Left kidney (tissue), 8 donors: ENCODE data around the gene TLNRD1. TPM values are rescaled to one million over a fixed set of nuclear protein-coding genes. Genes with fewer than 3 reads are reported as not detected.
A peak's percentile ranks its signal among the peaks of the same experiment; 100 is the strongest.
"Not testable (repeated sequence)": the region's sequence is repeated elsewhere in the genome, so short reads cannot be mapped to it uniquely, and the experiment has no call there.

Source experiments
- DNase-seq: peaks from one replicate; pipeline ENCODE4 v3.0.0-alpha.2; 2013
- long read RNA-seq, 8 donors: transcript quantifications; one replicate each; lab custom pipeline, GENCODE V29; 2026
- polyA plus RNA-seq: library from polyadenylated mRNA; unstranded; fragments of 120-200 nt; gene quantifications from one replicate; pipeline ENCODE4 v1.2.1, GENCODE V29; 2013; ENCODE audit not compliant: insufficient read length

TLNRD1 gene
- polyA plus RNA-seq, result 6.6 TPM
- long read RNA-seq, donor 1, full-length matches to known transcripts, result 35 of 35 reads
- long read RNA-seq, donor 1, partial matches to known transcripts, result 0 of 35 reads
- long read RNA-seq, donor 1, other reads (novel, unspliced or antisense), result 0 of 35 reads
- long read RNA-seq, donor 2, full-length matches to known transcripts, result 32 of 32 reads
- long read RNA-seq, donor 2, partial matches to known transcripts, result 0 of 32 reads
- long read RNA-seq, donor 2, other reads (novel, unspliced or antisense), result 0 of 32 reads
- long read RNA-seq, donor 3, full-length matches to known transcripts, result 18 of 18 reads
- long read RNA-seq, donor 3, partial matches to known transcripts, result 0 of 18 reads
- long read RNA-seq, donor 3, other reads (novel, unspliced or antisense), result 0 of 18 reads
- long read RNA-seq, donor 4, full-length matches to known transcripts, result 2 of 2 reads
- long read RNA-seq, donor 4, partial matches to known transcripts, result 0 of 2 reads
- long read RNA-seq, donor 4, other reads (novel, unspliced or antisense), result 0 of 2 reads
- long read RNA-seq, donor 5, full-length matches to known transcripts, result 24 of 24 reads
- long read RNA-seq, donor 5, partial matches to known transcripts, result 0 of 24 reads
- long read RNA-seq, donor 5, other reads (novel, unspliced or antisense), result 0 of 24 reads
- long read RNA-seq, donor 6, full-length matches to known transcripts, result 33 of 33 reads
- long read RNA-seq, donor 6, partial matches to known transcripts, result 0 of 33 reads
- long read RNA-seq, donor 6, other reads (novel, unspliced or antisense), result 0 of 33 reads
- long read RNA-seq, donor 7, full-length matches to known transcripts, result 23 of 23 reads
- long read RNA-seq, donor 7, partial matches to known transcripts, result 0 of 23 reads
- long read RNA-seq, donor 7, other reads (novel, unspliced or antisense), result 0 of 23 reads
- long read RNA-seq, donor 8, full-length matches to known transcripts, result 5 of 5 reads
- long read RNA-seq, donor 8, partial matches to known transcripts, result 0 of 5 reads
- long read RNA-seq, donor 8, other reads (novel, unspliced or antisense), result 0 of 5 reads

GRCh38 chr15:81000624-81001151 lies at the start of gene TLNRD1:
TLNRD1 (plus strand) TSS chr15:81000923; CDS start chr15:81002272, 1,349 bp downstream.
- DNase-seq, result peak; percentile 90

- DNase-seq, result no peak
Measured at GRCh38 chr15:80951941-80952340, 48.8 kb upstream of the TLNRD1 start.

DNA sequence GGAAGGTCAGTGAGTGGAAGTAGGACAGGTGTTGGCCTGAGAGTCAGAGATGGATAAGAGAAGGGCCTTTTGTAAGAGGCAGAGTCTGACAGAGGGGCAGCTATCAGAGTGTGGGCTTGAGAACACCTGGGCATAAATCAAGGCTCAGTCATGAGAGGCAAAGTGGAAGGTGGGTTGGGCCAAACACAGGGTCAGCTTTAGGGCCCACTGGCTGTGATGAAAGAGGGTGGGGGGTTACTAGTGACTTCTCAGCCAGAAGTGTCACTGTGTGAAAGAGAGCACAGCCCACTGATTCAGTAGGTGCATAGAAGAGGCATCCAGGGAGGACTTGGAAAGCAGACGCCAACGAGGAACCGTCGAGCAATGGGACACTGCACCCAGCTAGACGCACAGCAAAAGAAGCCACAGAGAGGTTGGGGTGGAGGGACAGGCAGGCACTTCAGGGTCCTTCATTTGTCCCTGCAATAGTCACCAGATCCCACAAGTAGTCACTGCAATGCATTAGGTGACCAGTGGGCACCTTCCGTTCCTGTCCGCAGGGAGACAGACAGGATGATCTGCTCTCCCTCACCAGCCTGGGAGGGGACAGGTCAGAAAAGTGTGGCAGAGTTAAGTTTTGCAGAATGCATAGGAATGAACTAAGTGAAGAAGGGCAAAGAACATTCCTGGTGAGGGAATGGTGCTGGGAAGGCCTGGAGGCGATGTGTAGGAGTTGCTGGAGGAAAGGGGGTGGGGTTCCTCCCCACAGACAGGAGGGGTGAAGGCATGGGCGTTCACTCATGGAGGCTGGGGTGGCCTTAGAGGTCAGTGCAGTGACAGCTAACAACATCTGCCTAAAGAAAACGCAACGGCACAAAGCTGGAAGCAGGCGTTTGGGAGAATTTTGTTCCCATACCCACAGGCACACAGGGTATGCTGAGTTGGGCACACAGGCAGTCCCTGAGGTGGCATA lies 47.4 kb upstream of the TLNRD1 start:
- DNase-seq, result no peak

DNA sequence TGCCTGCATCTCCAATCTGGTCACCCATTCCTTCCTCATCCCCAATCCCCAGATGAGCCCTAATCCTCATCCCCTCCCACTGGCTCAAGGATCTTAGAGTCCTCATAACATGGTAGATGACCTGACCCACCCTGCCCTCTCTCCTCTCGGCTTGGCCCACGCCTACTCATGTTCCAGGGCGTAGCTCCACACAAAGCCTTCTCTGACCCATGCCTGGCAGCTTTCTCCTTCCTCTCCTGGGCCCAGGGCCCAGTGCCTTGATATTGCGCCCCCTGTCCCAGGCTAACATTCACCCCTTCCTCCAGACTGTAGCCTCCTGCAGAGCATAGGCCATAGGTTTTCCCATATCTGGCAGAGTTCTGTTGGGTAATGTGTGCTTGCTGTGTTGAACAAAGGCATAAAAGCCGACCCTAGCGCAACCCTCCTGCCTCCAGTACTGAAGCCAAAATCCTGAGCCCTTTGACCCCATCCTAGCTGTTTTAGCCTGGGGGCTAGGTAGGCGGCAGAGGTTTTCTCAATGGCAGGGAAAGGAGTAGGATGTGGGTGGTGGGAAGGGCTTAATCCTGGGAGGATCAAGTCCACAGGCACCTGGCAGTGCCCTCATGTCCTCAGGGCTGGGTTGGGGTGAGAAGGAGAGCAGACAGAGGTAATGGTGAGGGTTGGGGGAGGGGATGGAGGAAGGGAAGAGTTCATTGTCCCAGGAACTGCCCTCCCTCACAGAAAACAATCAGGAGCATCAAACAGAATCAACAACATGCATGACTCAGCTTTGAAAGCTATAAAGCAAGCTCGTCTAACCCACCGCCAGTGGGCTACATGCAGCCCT lies 46.6 kb upstream of the TLNRD1 start:
- no peak for DNase-seq

GRCh38 chr15:80955571-80956452 lies 44.9 kb upstream of the TLNRD1 start:
- not testable (repeated sequence) for DNase-seq

DNA sequence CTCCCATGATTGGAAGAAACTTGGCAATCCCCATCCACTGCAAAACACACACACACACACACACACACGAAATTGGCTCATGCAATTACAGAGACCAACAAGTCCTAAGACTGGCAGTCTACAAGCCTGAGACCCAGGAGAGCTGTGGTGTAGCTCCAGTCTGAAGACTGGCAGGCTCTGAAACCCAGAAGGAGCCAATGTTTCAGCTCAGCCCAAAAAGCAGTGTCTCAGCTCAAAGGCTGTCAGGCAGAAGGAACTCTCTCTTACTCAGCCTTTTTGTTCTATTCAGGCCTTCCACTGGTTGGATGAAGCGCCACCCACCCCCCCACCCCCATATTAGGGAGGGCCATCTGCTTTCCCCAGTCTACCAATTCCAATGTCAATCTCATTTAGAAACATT lies 43.2 kb upstream of the TLNRD1 start:
- DNase-seq, result no peak

- DNase-seq, result no peak
Measured at GRCh38 chr15:80957976-80958375, 42.7 kb upstream of the TLNRD1 start.

- DNase-seq, result no peak
Measured at GRCh38 chr15:80958818-80959495, 41.8 kb upstream of the TLNRD1 start.

GRCh38 chr15:80965454-80965853 lies 35.3 kb upstream of the TLNRD1 start:
- DNase-seq, result not testable (repeated sequence)

- DNase-seq, result no peak
Measured at GRCh38 chr15:80966431-80967197, 34.1 kb upstream of the TLNRD1 start.

DNA sequence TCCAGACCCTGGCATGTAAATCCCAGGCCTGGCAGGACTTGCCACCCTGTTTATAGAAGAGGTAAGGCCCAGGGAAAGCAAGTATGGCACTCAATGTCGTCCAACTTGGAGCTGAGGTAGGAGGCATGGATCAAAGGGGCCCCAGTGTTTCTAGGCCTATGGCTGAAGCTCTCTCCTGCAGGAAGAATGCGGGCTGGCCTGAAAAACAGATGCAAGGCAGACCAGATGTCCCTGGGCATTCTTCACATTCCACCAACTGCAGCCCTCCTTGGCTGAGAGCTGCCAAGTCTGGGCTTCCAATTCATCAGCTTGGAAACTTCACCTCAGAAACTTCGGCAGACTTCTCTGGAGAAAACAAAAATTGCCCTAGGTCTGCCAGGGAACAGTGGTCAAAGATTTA lies 33.3 kb upstream of the TLNRD1 start:
- DNase-seq, result no peak

DNA sequence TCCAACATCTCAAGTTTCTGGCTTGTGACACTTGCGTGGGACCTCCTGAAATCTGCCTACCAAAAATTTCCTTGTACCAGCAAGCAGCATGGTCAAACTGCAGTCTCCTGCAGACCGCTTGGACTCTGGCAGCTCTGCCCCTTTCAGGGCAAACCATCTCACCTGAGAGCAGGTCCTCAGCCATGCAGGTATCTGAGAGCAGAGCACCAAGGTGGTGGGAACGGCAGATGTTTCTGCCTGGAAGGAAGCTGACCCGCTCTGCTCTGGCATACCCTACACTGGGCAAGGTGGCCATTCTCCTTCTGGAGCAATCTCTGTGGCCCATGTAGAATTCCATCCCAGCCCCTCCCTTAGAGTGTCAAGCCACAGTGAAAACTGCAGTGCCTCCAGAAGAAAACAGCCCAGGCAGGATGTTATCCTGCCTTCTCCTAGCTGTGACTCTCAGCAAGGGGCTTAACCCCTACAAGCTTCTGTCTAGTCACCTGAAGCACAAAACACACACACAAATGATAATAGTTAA lies 32.7 kb upstream of the TLNRD1 start:
- DNase-seq, result no peak

- no peak for DNase-seq
Measured at GRCh38 chr15:80969316-80969715, 31.4 kb upstream of the TLNRD1 start.

- DNase-seq, result peak; percentile 63
Measured at GRCh38 chr15:80970018-80970657, 30.6 kb upstream of the TLNRD1 start.

- DNase-seq, result no peak
Measured at GRCh38 chr15:80970658-80971057, 30.1 kb upstream of the TLNRD1 start.

DNA sequence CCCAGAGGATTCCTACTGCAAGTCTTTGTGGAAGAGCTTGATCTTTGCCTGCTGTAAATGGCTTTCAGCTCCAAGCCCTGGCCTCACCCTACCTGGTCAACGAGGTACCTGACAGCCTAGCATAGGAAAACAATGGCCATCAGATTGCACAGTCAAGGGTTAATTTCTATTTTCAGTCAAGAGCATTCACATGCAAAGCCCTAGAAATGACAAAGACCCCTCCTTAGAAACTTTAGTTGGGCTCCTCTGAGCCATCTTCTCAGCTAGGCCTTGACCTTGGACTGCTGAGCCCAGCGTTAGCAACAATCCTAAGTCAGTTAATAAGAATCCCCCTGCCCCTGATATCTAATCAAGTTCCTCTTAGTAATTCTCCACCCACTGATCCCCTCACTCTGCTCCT lies 29.6 kb upstream of the TLNRD1 start:
- DNase-seq, result no peak

GRCh38 chr15:80972276-80972675 lies 28.4 kb upstream of the TLNRD1 start:
- DNase-seq, result no peak
